GM18858 (cell line): Measurements from ENCODE around the gene CCNQ.
A peak's percentile ranks its signal among the peaks of the same experiment; 100 is the strongest.

Source experiments
- ATAC-seq: cut with Tn5 transposase; IDR thresholded peaks from one replicate; pipeline ENCODE4 v1.9.1; 2021; ENCODE audit not compliant: unreplicated experiment

CCNQ gene

GRCh38 chrX:153546386-153546785 is 52.6 kb downstream of the CCNQ start:
- ATAC-seq: no peak

DNA sequence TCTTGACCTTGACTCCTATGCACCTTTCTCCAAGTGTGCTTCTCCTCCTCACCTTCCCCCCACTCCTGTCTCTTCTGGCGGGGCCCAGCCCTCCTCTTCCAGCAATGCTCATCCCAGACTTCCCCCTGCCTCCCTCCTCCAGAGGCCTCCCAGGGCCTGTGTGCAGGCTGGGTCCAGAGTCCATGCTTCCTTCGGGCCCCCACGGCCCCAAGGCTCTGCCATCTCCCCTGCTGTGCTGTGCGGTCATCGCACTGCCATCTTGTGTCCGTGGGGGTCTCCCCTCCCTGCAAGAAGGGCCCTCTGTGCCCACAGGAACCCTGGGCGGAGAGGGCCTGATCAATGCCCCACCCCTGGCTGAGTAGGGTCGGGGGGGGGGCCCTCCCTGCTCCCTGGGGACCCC is 54.2 kb downstream of the CCNQ start:
- ATAC-seq: no peak

DNA sequence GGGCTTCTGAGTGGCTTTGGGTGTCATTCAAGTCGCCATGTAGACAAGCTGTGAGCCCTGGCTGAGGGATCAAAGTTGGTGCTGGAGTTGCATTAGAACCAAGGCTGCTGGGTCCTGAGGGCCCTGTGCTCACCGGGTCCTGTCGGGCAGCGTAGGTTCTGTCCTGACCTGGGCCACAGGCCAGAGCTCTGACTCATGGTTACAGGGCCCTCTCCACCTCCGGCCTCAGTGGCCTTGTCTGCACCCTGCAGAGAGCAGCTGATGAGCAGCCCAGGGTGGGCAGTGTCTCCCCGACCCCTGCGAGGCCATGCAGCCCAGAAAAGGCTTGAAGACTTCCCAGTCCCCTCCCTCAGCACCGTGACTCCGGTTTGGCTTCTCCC is 59.0 kb downstream of the CCNQ start:
- ATAC-seq: no peak

DNA sequence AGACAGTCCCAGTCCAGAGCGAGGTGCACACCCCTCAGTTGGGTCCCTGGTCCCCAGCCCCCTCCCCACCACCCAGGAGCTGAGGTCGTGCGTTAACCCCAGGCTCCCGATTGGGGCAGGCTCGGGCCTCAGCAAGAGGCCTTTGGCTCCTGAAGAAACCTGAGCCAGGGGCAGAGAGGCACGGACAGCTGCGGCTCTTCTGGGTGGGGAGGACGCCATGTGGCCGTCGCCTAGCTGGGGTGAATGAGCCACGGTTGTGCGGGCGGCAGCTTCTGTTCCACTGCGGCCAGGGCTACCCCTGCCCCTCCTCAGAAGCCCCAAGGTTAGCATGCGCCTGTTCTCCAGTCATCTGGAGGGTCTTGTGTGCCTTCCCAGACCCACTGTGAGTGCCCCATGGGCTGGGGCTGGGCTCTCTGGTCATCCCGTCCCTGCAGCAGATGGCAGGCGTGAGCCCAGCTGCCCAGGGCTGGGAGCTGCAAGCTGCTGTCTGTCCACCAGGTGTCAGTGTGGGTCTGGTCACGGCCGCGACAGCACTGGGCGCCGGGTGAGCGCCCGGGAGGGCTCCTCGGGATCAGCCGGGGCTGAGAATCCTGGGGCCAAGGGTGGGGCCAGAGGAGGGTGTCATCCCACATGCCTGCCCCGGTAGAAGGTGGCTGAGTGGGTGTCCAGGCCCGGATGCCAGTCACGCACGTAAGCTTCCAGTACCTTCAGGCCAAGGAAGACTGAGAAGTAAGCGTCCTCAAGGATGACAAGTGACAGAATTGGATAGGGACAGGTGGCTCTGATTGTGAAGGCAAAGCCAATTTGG is 59.6 kb downstream of the CCNQ start:
- peak; percentile 62 for ATAC-seq

DNA sequence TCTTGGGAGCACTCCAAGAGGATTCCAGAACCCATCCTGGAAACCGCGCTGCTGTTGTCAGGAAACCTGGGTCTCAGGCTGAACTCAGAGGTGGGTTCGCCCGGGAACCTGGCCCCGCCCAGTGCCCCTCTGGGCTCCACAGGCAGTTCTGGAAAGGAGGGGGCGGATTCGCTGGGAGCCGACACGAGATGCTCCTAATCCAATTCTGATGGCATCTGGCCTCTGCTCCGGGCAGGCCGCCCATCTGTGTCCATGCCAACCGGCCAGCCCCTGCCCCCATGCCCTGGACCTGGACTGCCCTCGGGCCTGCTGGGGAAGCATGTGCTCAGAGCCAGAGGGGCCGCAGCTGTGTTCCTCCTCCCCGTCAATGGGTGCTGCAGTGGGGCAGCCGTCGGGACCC is 60.5 kb downstream of the CCNQ start:
- no peak for ATAC-seq
